GM11168 (cell line): ENCODE results near the gene CEP350.
"Not testable (repeated sequence)": the region's sequence is repeated elsewhere in the genome, so short reads cannot be mapped to it uniquely, and the experiment has no call there.

ENCODE experiments used
- in situ Hi-C: fragments of 300-500 bp; cut with MboI; formaldehyde crosslinking; loops from one replicate; pipeline ENCODE4 v1.12.0; 2022; ENCODE audit warnings: low sequenced_read_pairs; ENCODE audit not compliant: unreplicated experiment

The CEP350 gene

GRCh38 chr1:180101411-180101810 lies 146.8 kb downstream of the CEP350 start:
- in situ Hi-C loops, result no loop called here

GRCh38 chr1:180103819-180104218 lies 149.2 kb downstream of the CEP350 start:
- in situ Hi-C loops, result no loop called here

- in situ Hi-C loops, result no loop called here
Observed at GRCh38 chr1:180112091-180112490, 157.5 kb downstream of the CEP350 start.

- in situ Hi-C loops, result no loop called here
Observed at GRCh38 chr1:180112984-180113647, 158.5 kb downstream of the CEP350 start.

GRCh38 chr1:180114396-180114945 lies 159.9 kb downstream of the CEP350 start:
- in situ Hi-C loops, result no loop called here

GRCh38 chr1:180116964-180117763 lies 162.6 kb downstream of the CEP350 start:
- in situ Hi-C loops, result no loop called here

GRCh38 chr1:180117764-180118116 lies 163.1 kb downstream of the CEP350 start:
- in situ Hi-C loops, result no loop called here

- in situ Hi-C loops, result no loop called here
Observed at GRCh38 chr1:180119837-180120236, 165.2 kb downstream of the CEP350 start.

- in situ Hi-C loops, result no loop called here
Observed at GRCh38 chr1:180123463-180123936, 168.9 kb downstream of the CEP350 start.

- in situ Hi-C loops, result no loop called here
Observed at GRCh38 chr1:180130651-180131050, 176.0 kb downstream of the CEP350 start.

- in situ Hi-C loops, result no loop called here
Observed at GRCh38 chr1:180131510-180131909, 176.9 kb downstream of the CEP350 start.

GRCh38 chr1:180133193-180133592 lies 178.6 kb downstream of the CEP350 start:
- in situ Hi-C loops, result no loop called here

- in situ Hi-C loops, result not testable (repeated sequence)
Observed at GRCh38 chr1:180133688-180134087, 179.1 kb downstream of the CEP350 start.

GRCh38 chr1:180135535-180135934 lies 180.9 kb downstream of the CEP350 start:
- in situ Hi-C loops, result no loop called here

- in situ Hi-C loops, result no loop called here
Observed at GRCh38 chr1:180136331-180136967, 181.8 kb downstream of the CEP350 start.

- in situ Hi-C loops, result no loop called here
Observed at GRCh38 chr1:180136968-180137356, 182.4 kb downstream of the CEP350 start.

GRCh38 chr1:180137776-180138175 lies 183.2 kb downstream of the CEP350 start:
- in situ Hi-C loops, result no loop called here

- in situ Hi-C loops, result no loop called here
Observed at GRCh38 chr1:180141381-180141934, 186.8 kb downstream of the CEP350 start.

- in situ Hi-C loops, result no loop called here
Observed at GRCh38 chr1:180143359-180143758, 188.7 kb downstream of the CEP350 start.

GRCh38 chr1:180144659-180145357 lies 190.2 kb downstream of the CEP350 start:
- in situ Hi-C loops, result no loop called here
